NCI-H69 (cell line): Measurements from ENCODE around the gene KCNIP1.

Experiments used
- DNase-seq: peaks from one replicate; lab custom pipeline; 2025; lab: John Stamatoyannopoulos, UW

Gene KCNIP1

GRCh38 chr5:170503990-170504596 is at the start of gene KCNIP1:
KCNIP1 (plus strand) TSS chr5:170504020.
- peak; percentile 77 for DNase-seq

DNA sequence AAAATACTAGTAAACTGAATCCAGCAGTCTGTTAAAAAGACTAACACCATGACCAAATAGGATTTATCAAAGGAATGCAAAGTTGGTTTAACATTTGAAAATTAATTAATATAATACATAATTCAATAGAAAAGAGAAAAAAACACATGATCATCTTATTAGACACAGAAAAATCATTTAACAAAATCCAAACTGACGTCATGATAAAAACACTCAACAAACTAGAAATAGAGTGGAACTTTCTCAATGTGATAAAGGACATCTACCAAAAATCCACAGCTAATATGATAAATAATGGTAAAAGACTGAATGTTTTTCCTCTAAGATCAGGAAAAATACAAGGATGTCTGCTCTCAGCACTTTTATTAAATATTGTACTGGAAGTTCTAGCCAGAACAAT is 40.4 kb upstream of the KCNIP1 start:
- DNase-seq, result no peak

DNA sequence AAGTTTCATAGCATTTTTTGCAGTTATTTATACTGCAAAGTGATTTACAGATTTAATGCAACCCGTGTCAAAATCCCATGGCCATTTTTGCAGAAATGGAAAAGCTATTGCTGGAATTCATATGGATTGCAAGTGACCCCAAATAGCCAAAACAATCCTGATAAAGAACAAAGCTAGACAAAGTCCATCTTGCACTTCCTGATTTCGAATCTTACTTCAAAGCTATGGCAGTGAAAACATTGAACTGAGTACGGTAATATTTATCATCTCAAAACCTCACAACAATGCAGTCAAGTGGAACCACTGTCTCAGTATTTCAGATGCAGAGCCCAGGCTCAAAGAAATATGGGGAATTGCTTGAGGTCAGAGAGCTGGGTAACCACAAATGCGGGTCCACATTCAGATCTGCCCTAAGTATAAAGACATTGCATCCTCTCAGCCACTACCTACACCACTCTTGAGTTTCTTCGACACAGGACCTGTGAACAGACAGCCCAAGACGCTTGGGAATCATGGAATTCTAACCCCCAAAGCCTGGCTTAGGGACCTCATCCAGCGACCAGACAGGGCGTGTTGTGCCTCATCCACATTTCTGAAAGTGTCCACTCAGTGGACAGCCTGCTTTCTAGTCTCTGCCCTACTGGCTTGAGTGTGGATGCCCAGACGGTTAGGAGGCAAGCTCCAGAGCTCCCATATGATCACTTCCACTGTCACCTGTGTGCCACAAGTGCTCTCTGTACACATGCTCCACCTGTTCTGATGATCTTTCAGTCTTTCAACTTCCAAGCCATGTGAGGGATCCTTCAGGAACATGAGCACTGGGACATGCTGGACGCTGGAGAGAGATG is 39.3 kb upstream of the KCNIP1 start:
- no peak for DNase-seq

- DNase-seq, result no peak
These were observed 37.3 kb upstream of the KCNIP1 start for GRCh38 chr5:170466553-170466952.

DNA sequence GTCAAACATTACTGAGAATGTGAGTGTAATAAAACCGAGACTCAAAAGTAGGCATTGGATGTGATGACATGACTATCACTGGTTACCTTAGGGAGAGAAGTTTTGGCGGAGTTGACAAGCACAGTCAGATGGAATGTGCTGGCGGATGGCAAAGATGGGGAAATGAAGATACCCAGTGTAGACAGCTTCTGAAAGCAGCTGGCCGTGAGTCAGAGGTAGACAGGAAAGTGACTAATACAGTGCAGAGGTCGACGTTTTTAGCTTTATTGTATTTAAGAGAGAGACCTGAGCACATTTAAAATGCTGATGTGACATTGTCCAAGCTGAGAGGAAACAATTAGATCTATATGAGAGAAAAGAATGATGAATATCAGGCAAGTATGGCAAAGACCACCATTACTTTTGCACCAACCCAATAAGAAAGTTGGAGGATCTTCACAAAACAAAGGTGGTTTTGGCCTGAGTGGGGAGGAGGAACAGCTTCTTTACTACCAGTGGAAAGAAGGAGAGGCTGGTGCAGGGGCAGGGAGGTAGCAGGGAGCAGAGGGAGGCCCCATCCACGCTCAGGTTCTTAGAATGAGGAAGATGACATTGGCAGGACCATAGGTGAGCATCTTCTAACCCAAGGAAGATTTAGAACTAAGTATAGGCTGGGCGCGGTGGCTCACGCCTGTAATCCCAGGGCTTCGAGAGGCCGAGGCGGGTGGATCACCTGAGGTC is 36.7 kb upstream of the KCNIP1 start:
- DNase-seq, result no peak

DNA sequence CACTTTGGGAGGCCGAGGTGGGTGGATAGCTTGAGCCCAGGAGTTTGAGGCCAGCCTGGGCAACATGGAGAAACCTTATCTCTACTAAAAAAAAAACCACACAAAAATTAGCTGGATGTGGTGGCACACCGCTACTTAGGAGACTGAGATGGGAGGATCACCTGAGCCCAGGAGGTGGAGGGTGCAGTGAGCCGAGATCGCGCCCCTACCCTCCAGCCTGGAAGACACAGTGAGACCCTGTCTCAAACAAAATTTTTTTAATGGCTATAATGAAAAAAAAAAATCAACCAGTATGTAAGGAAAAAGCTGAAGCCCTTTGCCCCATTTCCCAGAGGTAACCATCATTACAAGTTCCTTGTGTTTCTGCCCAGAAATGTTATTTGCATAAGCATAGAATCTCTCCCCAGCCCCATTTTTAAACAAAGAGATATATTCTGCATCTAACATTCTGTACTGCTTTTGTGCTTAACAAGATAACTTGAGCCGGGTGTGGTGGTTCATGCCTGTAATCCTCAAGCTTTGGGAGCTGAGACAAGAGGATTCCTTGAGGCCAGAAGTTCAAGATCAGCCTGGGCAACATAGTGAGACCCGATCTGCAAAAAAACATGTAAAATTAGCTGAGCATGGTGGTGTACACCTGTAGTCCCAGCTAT is 35.1 kb upstream of the KCNIP1 start:
- DNase-seq, result no peak

- DNase-seq, result no peak
These were observed 34.4 kb upstream of the KCNIP1 start for GRCh38 chr5:170469414-170469813.

DNA sequence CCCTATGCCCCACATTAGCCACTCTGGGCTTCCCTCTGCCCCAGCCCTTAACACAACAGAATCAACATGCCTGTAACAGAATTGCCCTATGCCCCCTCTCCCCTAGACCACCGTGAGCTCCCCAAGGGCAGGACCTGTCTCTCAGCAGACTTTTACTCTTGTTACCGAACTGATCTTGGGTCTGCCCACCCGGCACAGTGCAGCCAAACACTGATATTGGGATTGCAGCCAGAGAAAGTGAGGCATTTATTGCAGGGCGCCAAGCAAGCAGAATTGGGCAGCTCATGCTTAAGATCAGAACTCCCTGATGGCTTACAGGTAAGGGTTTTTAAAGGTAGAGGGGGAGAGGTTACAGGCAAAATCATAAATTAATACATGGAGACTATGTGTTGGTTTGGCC is 33.5 kb upstream of the KCNIP1 start:
- DNase-seq, result no peak

DNA sequence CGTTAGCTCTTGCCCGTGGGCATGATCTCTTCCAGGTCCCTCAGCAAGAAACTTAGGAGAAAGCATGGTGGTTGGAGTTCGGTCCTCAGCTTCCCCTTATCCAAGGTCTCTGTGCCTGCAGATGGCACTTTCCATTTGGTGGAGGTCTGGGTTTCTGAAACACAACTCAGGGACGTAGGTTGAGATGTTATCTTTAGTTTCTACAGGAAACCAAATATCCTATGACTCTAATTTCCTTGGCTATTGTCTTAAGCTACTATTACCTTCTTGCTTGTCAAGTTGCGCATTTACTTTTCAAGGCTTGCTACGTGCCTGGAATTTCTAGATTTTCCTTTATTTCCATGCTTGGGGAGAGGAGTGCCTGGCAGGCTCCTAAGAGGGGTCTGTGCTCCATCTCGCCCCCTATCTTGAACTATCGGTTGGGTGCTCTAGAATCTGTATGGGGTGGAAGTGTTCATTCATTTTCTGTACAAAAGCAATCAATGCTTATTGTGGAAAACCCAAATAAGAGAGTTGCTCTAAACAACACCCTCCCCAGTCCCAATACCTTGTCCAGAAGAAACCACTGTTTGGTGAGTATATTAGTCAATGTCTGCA is 32.9 kb upstream of the KCNIP1 start:
- DNase-seq, result no peak

GRCh38 chr5:170471551-170472178 is 32.2 kb upstream of the KCNIP1 start:
- no peak for DNase-seq

- DNase-seq, result no peak
These were observed 30.2 kb upstream of the KCNIP1 start for GRCh38 chr5:170473642-170474041.

DNA sequence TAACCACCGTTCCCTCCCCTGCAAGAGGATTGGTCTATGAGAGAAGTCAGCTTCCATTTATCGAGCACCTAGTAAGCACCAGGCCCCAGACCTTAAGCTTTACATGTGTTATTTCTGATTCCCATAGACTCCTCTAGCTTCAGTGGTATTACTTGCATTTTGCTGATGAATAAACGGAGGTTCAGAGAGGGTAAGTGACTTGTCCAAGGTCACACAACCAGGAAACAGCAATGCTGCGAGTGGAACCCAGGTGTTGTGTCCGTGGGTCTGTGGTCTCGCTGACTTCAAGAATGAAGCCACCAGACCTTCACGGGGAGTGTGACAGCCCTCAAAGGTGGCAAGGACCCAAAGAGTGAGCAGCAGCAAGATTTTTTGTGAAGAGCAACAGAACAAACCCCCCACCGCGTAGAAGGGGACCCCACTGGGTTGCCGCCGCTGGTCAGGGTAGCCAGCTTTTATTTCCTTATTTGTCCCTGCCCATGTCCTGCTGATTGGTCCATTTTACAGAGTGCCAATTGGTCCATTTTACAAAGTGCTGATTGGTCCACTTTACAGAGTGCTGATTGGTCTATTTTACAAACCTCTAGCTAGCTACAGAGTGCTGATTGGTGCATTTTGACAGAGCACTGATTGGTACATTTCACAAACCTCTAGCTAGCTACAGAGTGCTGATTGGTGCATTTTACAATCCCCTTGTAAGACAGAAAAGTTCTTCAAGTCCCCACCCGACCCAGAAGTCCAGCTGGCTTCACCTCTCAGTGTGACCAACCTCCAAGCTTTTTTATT is 29.1 kb upstream of the KCNIP1 start:
- no peak for DNase-seq

DNA sequence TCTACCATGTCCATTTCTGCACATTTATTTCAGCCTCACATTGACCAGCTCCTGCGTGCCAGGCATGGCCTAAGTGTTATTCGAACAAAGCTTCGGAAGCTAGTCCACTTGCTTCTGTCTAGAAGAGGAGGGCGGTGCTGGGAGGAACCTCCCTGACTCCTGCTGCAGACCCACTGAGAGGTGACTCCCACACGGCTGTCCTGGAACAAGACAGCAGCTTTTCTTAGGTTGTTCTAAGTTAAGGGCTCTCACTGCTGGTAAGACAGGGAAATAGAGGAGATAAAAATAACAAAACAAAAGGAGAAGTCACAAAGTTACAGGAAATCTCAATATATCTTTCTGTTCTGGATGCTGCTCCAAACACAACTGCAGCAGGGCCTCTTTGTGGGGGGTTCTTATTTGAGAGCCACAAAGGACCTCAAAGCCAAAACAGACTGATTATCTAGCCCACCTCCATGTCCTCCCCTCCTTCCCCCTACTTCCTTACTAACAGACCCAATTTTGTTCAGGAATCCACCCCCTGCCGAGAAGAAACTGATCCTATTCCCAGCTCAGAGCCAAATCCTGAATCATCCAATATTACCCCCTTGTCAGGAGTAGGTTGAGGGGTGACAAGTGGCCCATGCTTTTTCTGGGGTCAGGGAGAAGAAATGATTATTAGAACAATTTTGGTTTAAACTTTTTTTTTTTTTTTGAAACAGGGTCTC is 28.4 kb upstream of the KCNIP1 start:
- DNase-seq, result no peak

DNA sequence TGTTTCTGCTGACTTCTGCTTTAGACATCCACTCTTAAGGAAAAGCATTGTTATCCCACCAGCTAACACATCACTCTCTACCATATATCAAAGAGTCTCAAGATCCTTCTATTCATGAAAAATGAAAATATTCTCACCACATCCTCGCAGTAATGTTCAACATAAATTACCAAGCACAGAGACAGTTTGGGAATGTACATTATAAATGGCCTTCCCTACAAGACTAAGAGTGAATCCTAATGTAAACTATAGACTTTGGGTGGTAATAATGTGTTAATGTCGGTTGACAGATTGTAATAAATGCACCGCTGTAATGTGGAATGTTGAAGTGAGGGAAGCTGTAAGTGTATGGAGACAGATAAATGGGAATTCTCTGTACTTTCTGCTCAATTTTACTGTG is 27.1 kb upstream of the KCNIP1 start:
- DNase-seq, result no peak

DNA sequence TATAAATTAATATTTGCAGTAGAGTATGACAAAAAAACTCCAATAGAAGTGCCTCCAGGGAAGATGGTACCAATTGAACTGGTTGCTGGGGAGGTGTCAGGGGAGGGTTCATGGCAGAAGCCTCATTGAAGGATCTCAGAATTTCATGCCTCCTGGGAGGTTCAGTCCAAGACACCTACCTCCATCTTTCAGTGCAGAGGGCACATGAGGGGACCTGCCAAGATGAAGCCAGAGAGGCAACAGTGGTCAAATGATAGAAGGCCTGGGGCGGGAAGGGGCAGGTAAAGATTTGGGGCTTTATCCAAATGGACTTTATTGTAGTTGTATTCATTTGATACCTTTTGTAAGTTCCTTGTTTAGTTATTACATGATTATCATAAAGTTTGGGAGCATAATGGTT is 25.9 kb upstream of the KCNIP1 start:
- no peak for DNase-seq

GRCh38 chr5:170478306-170478705 is 25.5 kb upstream of the KCNIP1 start:
- DNase-seq, result no peak

DNA sequence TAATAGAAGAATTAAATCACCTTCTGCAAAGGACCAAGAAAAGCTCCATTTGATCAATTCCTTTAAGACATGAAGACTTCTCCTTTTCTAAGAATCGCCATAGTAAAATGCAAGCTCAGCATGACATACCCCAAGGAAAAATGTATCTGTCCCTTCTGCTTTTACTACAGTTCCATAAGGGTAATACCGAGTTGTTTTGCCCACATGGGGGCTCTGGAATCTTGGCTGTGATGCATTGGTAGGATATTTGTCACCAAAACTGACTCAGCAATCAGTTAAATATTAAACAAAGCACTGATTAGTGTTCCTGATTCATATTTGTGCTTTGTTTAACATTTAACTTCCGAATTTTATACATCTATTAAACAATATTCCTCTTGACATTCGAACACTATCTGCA is 24.3 kb upstream of the KCNIP1 start:
- peak; percentile 17 for DNase-seq

DNA sequence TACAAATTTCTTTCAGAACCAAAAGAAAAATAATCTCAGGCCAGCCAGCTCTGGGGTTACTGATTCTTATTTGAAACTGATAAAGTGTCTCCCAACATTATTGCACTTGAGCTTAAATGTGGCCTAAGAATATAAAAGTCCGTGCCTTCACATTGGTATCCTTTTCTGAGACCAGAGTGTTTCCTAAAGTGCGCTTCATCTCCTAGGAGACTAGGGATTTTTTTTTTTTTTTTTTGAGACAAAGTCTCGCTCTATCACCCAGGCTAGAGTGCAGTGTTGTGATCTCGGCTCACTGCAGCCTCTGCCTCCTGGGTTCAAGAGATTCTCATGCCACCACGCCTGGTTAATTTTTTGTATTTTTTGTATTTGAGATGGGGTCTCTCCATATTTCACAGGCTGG is 23.6 kb upstream of the KCNIP1 start:
- no peak for DNase-seq

DNA sequence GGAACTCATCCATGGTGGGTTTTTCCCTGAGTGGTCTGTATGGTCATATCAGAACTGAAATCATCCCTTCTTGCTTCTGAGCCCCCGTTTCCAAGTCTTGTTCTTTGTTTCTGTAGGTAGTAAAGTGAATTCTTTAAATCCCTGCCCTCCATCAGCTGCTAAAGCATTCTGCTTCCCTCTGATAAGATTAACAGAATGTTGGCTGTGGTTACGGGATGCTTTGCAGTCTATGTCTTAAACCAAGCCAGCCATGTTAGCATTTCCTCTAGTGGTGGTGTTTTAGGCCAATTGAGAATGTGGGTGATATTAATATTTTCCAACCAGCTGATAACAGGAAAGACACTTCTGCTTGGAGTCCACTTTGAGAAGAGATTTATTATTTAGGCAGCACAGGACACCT is 22.0 kb upstream of the KCNIP1 start:
- no peak for DNase-seq

DNA sequence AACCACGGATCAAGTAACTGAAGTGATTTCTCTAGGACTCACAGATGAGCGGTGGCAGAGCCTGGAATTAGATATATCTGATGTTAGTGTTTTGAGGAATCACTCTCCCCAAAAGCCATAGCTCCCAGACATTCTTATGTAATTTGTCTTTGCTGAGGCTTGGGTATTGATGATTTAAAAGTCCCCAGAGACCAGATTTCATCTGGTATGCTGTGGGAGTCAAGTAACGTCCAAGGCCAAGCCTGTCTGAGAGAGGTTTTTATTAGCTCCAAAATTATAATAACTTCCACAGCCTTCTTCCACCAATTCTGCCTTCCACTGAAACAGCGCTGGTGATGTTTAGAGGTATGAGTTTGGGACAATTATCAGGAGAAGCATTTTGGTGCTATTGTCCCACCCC is 21.3 kb upstream of the KCNIP1 start:
- DNase-seq, result peak; percentile 52
